Skeletal muscle cell (primary cell): Measurements from ENCODE around the gene ODF2.
"Not testable (repeated sequence)": the region's sequence is repeated elsewhere in the genome, so short reads cannot be mapped to it uniquely, and the experiment has no call there.

Source experiments
- DNase-seq: peaks from one replicate; pipeline ENCODE4 v3.0.0-alpha.2; 2010; ENCODE audit warnings: low read depth
- H3K4me3 ChIP-seq: 2 replicates; pipeline ENCODE4 v1.5.1; 2011; ENCODE audit warnings: low read depth, mild to moderate bottlenecking, control low read depth, low read length, moderate library complexity

The ODF2 gene

GRCh38 chr9:128504485-128505413 lies 48.9 kb downstream of the ODF2 start, which contains the start of gene GLE1:
GLE1 (plus strand) TSS chr9:128504719; CDS start chr9:128504806, 87 bp downstream.
- peak; percentile 67 for DNase-seq
- peak within 1 kb of the TSS; percentile 69 for H3K4me3 ChIP-seq

- DNase-seq, result peak; percentile 4
- H3K4me3 ChIP-seq, result peak overlapping the region; percentile 69
Observed at GRCh38 chr9:128505414-128505765, 49.6 kb downstream of the ODF2 start.

- not testable (repeated sequence) for DNase-seq, H3K4me3 ChIP-seq
Observed at GRCh38 chr9:128505906-128506305, 50.1 kb downstream of the ODF2 start.

GRCh38 chr9:128512820-128513219 lies 57.0 kb downstream of the ODF2 start:
- no peak overlapping the region for H3K4me3 ChIP-seq
- DNase-seq, result no peak

GRCh38 chr9:128521956-128522355 lies 66.2 kb downstream of the ODF2 start:
- no peak overlapping the region for H3K4me3 ChIP-seq
- no peak for DNase-seq

GRCh38 chr9:128523199-128523925 lies 67.6 kb downstream of the ODF2 start:
- DNase-seq, result peak; percentile 33
- H3K4me3 ChIP-seq, result no peak overlapping the region

GRCh38 chr9:128526720-128527119 lies 70.9 kb downstream of the ODF2 start:
- no peak overlapping the region for H3K4me3 ChIP-seq
- no peak for DNase-seq

GRCh38 chr9:128528445-128529160 lies 72.8 kb downstream of the ODF2 start:
- no peak overlapping the region for H3K4me3 ChIP-seq
- DNase-seq, result no peak

- H3K4me3 ChIP-seq, result no peak overlapping the region
- no peak for DNase-seq
Observed at GRCh38 chr9:128529191-128529590, 73.4 kb downstream of the ODF2 start.

- DNase-seq, result no peak
- no peak overlapping the region for H3K4me3 ChIP-seq
Observed at GRCh38 chr9:128532581-128532980, 76.8 kb downstream of the ODF2 start.

GRCh38 chr9:128540634-128541360 lies 85.0 kb downstream of the ODF2 start:
- DNase-seq, result no peak
- no peak overlapping the region for H3K4me3 ChIP-seq

GRCh38 chr9:128546504-128546903 lies 90.7 kb downstream of the ODF2 start:
- DNase-seq, result no peak
- no peak overlapping the region for H3K4me3 ChIP-seq

- no peak for DNase-seq
- H3K4me3 ChIP-seq, result no peak overlapping the region
Observed at GRCh38 chr9:128548876-128549275, 93.1 kb downstream of the ODF2 start.

GRCh38 chr9:128550226-128550625 lies 94.4 kb downstream of the ODF2 start:
- no peak overlapping the region for H3K4me3 ChIP-seq
- DNase-seq, result no peak
